ENCODE data around the gene KCNJ8. TPM values are rescaled to one million over a fixed set of nuclear protein-coding genes. Genes with fewer than 3 reads are reported as not detected.

KCNJ8 gene
- total RNA-seq, 1 donor from 2014 or later: 0.59 TPM

DNA sequence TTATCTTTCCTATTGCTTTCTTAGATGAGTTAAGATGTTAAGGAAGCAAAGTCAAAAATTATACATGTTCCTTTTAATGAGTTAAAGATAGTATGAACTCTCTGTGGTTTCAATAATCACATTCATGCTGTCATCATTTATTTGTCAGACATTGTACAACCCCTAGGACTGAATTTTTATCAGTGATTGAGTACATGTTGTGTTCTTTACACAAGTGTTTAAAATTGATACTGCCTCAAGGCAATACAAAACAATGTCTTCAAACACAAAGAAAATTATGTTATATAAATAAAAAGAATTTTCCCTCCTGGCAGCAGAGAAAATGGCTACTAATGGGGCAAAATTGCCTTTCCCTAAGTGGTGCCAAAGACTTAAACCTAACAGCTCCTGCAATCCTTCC, 34.6 kb upstream of the KCNJ8 start:
- H3K4me3 Mint-ChIP-seq (ENCODE audit: unreplicated experiment): no peak overlapping the region
- no peaks in the 10 kb centered on the region for H3K27me3 Mint-ChIP-seq (ENCODE audit: unreplicated experiment)
- no peaks in the 10 kb centered on the region for H3K4me1 Mint-ChIP-seq (ENCODE audit: unreplicated experiment)
- no peak overlapping the region for H3K27ac Mint-ChIP-seq (ENCODE audit: unreplicated experiment)
- TF ChIP-seq, protein P1, sequence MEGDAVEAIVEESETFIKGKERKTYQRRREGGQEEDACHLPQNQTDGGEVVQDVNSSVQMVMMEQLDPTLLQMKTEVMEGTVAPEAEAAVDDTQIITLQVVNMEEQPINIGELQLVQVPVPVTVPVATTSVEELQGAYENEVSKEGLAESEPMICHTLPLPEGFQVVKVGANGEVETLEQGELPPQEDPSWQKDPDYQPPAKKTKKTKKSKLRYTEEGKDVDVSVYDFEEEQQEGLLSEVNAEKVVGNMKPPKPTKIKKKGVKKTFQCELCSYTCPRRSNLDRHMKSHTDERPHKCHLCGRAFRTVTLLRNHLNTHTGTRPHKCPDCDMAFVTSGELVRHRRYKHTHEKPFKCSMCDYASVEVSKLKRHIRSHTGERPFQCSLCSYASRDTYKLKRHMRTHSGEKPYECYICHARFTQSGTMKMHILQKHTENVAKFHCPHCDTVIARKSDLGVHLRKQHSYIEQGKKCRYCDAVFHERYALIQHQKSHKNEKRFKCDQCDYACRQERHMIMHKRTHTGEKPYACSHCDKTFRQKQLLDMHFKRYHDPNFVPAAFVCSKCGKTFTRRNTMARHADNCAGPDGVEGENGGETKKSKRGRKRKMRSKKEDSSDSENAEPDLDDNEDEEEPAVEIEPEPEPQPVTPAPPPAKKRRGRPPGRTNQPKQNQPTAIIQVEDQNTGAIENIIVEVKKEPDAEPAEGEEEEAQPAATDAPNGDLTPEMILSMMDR (IDR thresholded peaks at IDR 0.05): no peak
- H3K9me3 Mint-ChIP-seq (ENCODE audit: unreplicated experiment): no peaks in the 10 kb centered on the region
- no peak for DNase-seq (ENCODE audit: extremely low spot score, unreplicated experiment)
- no peaks in the 10 kb centered on the region for H3K36me3 Mint-ChIP-seq (ENCODE audit: unreplicated experiment)

DNA sequence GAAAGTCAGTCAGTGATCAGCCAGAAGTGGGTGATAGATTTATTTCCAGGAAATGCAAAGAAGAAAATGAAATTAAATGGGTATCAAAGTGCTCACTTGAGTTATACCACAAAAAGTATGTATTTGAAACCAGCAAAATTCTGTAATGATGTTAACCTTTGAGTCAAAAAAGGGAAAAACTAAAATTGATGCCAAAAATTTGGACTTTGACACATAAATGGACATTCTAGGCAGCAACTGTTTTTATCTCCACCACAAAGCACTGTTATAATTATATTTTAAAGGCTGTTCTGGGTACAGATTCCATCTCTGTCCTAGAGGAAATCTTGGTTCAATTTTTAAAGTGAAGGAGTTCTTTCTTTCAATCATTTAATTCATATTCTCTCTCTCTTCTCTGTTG, 31.7 kb upstream of the KCNJ8 start:
- no peaks in the 10 kb centered on the region for H3K27me3 Mint-ChIP-seq (ENCODE audit: unreplicated experiment)
- no peak overlapping the region for H3K4me3 Mint-ChIP-seq (ENCODE audit: unreplicated experiment)
- TF ChIP-seq, protein P1 (IDR thresholded peaks at IDR 0.05): no peak
- no peaks in the 10 kb centered on the region for H3K36me3 Mint-ChIP-seq (ENCODE audit: unreplicated experiment)
- no peak overlapping the region for H3K27ac Mint-ChIP-seq (ENCODE audit: unreplicated experiment)
- no peak for DNase-seq (ENCODE audit: extremely low spot score, unreplicated experiment)
- H3K9me3 Mint-ChIP-seq (ENCODE audit: unreplicated experiment): no peaks in the 10 kb centered on the region
- H3K4me1 Mint-ChIP-seq (ENCODE audit: unreplicated experiment): no peaks in the 10 kb centered on the region

DNA sequence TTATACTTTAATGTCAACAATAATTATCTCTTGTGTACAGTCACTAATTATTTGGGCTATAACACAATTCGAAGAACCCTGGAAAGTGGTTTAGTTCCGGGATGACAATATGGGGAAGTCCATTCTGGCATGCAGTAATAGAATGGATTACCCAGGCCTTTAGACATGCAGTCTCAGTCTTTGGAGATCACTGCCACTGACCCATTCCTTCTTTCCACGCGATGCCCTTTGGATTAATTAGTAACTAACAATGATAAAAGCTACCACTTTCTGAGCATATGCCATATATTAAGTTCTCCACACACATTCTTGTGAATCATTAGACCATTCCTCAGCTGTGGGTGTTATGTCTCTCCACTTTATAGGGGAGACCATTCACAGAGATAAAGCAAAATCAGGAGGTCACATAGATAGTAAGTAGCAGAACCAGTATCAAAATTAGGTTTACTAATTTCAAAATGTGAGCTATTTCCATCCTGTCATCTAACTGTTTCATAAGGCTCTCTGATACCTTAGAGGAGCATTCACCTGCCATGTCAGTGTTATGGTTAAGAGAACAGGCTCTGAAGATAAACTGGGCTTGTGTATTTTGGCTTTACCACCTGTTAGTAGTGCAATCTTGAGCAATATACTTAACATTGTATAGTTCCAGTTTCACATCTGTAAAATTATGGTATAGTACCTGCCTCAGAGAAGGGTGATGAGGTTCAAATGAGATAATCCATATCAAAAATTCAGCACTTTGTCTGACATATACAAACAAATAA, 27.2 kb upstream of the KCNJ8 start:
- H3K27me3 Mint-ChIP-seq (ENCODE audit: unreplicated experiment): no peaks in the 10 kb centered on the region
- no peak overlapping the region for H3K27ac Mint-ChIP-seq (ENCODE audit: unreplicated experiment)
- H3K4me1 Mint-ChIP-seq (ENCODE audit: unreplicated experiment): no peaks in the 10 kb centered on the region
- H3K36me3 Mint-ChIP-seq (ENCODE audit: unreplicated experiment): no peaks in the 10 kb centered on the region
- TF ChIP-seq, protein P1 (IDR thresholded peaks at IDR 0.05): no peak
- DNase-seq (ENCODE audit: extremely low spot score, unreplicated experiment): no peak
- no peaks in the 10 kb centered on the region for H3K9me3 Mint-ChIP-seq (ENCODE audit: unreplicated experiment)
- no peak overlapping the region for H3K4me3 Mint-ChIP-seq (ENCODE audit: unreplicated experiment)

DNA sequence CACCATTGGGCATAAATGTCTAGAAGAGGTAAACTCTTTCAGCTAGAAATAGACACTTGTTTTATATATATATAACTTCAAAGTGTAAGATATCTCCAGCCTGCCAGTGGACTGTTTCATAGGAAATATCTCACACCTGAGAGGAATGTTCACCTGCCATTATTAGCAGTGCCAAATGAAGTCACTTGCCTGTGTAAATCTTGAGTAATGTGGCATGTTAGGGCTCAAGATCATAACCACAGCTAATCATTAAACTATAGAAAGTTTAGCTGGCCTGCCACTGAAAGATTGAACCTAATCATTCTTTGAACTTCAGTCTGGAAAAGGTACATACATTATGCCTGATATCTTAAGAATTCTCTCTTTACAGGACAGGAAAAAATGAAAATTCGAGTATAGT, 25.5 kb upstream of the KCNJ8 start:
- Mint-ChIP-seq H3K4me3 (ENCODE audit: unreplicated experiment) (no peak overlapping the region), H3K36me3 (ENCODE audit: unreplicated experiment) (no peaks in the 10 kb centered on the region), H3K27me3 (ENCODE audit: unreplicated experiment) (no peaks in the 10 kb centered on the region), H3K27ac (ENCODE audit: unreplicated experiment) (no peak overlapping the region), H3K4me1 (ENCODE audit: unreplicated experiment) (no peaks in the 10 kb centered on the region), H3K9me3 (ENCODE audit: unreplicated experiment) (no peaks in the 10 kb centered on the region)
- TF ChIP-seq, protein P1 (IDR thresholded peaks at IDR 0.05): no peak
- no peak for DNase-seq (ENCODE audit: extremely low spot score, unreplicated experiment)

DNA sequence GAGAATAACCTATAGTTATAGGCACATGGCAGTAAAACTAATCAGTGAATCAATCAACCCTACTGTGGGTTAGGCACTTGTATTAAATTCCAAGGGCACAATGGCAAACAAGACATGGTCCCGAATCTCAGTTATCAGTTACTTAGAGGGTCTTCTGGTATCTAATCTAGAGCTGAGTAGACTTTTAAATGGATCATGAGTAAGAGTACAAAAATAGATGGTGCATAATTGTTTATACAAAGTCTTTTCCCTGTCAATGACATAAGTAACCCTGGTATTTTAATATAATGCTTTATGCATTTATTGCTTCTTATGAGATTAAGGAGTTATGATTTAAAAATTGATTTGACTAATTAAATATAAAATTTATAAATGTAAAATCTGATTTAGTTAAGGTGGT, 23.0 kb upstream of the KCNJ8 start:
- H3K4me1 Mint-ChIP-seq (ENCODE audit: unreplicated experiment): no peaks in the 10 kb centered on the region
- TF ChIP-seq, protein P1 (IDR thresholded peaks at IDR 0.05): no peak
- peaks cover 4% of the 10 kb centered on the region for H3K9me3 Mint-ChIP-seq (ENCODE audit: unreplicated experiment)
- no peak overlapping the region for H3K4me3 Mint-ChIP-seq (ENCODE audit: unreplicated experiment)
- H3K27me3 Mint-ChIP-seq (ENCODE audit: unreplicated experiment): peaks cover 11% of the 10 kb centered on the region
- no peak for DNase-seq (ENCODE audit: extremely low spot score, unreplicated experiment)
- H3K27ac Mint-ChIP-seq (ENCODE audit: unreplicated experiment): no peak overlapping the region
- no peaks in the 10 kb centered on the region for H3K36me3 Mint-ChIP-seq (ENCODE audit: unreplicated experiment)

Measured in osteocyte (in vitro differentiated cells).